HG03342 (cell line): ENCODE data around the gene TBRG4.

ENCODE experiments used
- ATAC-seq: cut with Tn5 transposase; IDR thresholded peaks from one replicate; pipeline ENCODE4 v1.9.1; 2021; ENCODE audit warnings: mild to moderate bottlenecking, moderate library complexity; ENCODE audit not compliant: unreplicated experiment

The TBRG4 gene

DNA sequence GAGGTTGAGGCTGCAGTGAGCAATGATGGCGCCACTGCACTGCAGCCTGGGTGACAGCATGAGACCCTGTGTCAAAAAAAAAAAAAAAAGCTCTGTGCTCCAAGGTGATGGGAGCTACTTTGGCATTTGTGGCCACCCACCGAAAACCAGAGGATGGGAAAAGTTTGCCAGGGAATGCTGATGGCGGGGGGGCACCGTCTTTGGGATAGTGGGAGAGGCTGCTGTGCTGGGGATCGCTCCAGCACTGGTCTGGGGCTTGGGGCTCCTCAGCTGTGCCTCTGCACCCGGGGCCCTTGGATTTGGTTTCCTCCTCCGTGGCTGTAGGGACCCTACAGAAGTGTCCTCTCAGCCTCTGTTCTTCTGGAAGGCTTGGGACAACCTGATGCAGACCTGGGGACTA, 34.4 kb upstream of the TBRG4 start:
- ATAC-seq, result no peak

- no peak for ATAC-seq
Measured at GRCh38 chr7:45143616-45144015, 32.1 kb upstream of the TBRG4 start.

- no peak for ATAC-seq
Measured at GRCh38 chr7:45140827-45141226, 29.3 kb upstream of the TBRG4 start.

DNA sequence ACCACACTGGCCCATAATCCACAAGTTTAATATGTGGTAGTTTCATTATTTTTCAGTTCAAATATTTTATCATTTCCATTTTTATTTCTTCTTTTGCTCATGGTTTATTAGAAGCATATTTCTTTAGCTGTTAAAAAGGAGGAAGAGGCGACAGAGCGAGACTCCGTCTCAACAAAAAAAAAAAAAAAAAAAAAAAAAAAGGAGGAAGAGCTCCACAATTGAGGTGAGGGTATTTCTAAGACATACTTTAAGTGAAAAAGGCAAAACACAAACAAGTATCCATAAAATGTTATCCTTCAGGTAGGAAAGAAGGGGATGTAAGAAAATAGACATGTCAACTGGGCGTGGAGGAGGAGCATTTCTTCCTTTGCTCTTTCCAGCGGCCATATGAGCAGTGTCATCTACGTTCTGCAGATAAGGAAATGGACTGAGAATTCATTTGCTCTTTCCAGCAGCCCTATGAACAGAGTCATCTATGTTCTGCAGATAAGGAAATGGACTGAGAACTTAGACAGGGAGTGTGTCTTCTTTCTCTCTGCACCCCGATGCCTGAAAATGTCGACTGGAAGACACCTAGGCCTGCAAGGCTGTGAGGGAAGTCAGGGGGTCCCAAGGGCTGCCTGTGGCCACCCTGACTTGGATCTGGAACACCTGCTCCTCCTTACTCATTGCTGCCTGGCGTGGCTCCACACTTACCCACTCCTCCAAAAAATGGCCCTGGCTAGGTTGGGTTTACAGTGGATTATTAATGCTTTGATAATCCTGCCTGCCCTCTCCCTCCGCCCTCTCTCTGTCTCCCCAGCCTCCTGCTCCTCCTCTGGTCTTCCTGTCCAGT, 27.2 kb upstream of the TBRG4 start:
- ATAC-seq, result no peak

GRCh38 chr7:45136106-45137060, 24.9 kb upstream of the TBRG4 start:
- no peak for ATAC-seq

DNA sequence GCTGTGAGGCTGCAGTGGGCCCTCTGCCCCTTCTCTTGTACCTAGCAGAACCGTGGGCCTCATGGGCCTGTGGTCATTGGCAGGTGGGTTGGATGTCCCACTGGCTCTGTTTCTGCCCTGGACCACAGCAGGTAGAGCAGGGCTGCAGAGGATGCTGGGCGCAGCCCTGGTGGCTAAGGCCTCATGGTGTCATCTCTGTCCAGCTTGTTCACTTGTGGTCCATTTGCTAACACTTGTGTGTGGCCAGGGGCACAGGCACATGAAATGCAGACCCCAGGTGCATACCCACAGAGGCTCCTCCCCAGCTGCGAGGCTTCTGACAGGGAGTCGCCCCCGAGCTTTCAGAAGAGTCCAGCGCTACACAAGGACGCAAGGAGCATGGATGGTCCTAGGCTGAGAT, 22.4 kb upstream of the TBRG4 start:
- no peak for ATAC-seq

DNA sequence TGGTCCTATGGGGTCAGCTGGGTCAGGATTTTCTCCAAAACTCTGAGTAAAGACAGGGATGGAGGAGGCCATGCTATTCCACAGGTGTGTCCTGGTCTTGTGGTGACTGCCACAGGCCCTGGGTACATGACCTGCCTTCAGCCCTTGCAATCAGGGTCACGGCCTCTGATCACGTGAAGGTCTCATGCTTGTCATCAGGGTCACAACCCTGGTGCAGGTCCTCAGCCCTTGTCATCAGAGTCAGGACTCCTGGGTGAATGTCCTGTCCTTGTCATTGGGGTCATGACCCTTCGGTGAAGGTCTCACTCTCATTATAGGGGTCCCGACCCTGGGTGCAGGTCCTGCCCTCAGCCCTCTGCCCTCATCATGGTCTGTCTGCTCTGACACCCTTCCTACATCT, 21.9 kb upstream of the TBRG4 start:
- ATAC-seq, result no peak

DNA sequence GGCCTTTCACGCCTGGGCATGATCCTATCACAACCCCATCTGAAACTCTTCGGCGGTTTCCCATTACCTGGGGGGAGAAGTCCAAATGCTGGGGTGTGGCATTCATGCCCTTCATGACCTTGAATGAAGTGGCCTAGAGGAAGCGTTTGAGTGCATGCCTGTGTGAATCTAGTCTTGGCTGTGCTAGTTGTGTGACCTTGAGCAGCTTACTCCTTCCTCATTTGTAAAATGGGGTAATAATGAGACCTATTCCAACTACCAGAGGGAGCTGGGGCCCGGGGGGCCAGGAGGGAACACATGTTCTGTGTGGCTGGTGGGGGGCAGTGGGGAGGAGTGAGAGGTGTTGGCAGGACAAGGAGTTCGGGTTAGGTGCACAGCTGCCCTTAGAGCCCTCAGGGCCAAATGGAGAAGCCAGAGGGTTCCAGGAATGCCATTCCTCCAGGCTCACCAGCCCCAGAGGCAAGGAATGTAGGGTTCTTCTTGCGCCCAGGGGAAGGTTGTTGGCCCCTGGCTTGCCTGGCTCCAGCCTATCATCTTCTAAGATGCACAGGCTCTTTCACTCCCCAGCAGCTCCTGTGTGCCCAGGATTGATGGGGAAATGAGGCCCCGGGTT, 21.3 kb upstream of the TBRG4 start:
- ATAC-seq, result no peak

GRCh38 chr7:45131891-45132290, 20.4 kb upstream of the TBRG4 start:
- no peak for ATAC-seq

DNA sequence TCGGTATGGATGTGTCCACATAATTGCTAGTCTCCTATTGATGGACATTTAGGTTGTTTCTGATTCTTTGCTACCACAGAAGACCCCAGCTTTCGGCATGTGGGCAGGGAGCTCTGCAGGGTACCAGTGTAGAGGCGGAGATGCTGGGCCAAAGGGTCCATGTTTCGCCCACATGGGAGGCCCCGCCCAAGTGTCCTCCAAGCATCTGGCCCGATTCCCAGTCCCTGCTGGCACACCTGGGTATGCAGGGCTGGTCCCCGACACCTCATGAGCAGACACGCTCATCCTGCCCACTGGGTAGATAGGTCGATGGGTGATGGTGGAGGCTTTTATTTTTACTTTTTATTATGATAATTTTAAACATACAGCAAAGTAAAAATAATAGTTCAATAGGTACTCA, 19.4 kb upstream of the TBRG4 start:
- ATAC-seq, result no peak

- no peak for ATAC-seq
Measured at GRCh38 chr7:45129906-45130305, 18.4 kb upstream of the TBRG4 start.

- ATAC-seq, result no peak
Measured at GRCh38 chr7:45129181-45129800, 17.8 kb upstream of the TBRG4 start.

DNA sequence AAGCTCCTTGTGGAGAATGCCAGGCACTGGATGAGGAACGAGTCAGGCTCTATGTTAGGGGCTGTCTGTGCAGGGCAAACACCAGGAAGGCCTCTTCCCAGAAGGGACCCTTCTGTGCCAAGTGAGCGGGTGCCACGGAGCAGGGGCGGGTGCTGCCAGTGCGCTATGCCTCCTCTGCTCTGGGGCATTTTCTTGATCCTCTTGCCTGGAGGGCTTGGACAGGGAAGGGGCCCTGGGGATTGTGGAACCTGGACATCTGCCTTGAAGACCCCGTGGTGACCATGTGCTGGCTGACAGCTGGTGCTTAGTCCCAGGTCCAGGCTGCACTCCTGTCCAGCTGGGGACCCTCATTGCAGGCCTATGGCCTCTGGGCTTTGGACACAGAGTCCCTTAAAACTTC, 15.4 kb upstream of the TBRG4 start:
- ATAC-seq, result no peak

DNA sequence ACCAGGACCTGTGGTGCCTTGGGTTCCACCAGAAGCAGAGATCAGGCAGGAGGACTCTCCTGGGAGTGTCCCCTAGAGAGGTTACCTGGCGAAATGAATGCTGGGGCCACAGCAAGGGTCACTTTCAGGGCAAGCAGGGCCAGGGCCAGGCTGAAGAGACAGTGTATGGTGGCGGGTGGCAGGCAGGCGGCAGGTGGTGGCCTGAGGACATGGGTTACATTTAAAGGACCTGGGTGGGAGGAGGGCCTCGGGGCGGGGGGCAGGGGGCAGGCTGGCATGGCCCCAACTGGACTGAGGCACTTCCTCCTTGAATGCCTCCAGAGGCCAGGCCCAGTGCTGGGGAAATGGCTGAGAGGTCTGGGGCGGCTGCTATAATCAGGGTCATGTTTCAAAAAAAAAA, 14.7 kb upstream of the TBRG4 start:
- no peak for ATAC-seq

- no peak for ATAC-seq
Measured at GRCh38 chr7:45125193-45125904, 13.9 kb upstream of the TBRG4 start.

GRCh38 chr7:45123913-45124710, 12.6 kb upstream of the TBRG4 start:
- ATAC-seq, result no peak

DNA sequence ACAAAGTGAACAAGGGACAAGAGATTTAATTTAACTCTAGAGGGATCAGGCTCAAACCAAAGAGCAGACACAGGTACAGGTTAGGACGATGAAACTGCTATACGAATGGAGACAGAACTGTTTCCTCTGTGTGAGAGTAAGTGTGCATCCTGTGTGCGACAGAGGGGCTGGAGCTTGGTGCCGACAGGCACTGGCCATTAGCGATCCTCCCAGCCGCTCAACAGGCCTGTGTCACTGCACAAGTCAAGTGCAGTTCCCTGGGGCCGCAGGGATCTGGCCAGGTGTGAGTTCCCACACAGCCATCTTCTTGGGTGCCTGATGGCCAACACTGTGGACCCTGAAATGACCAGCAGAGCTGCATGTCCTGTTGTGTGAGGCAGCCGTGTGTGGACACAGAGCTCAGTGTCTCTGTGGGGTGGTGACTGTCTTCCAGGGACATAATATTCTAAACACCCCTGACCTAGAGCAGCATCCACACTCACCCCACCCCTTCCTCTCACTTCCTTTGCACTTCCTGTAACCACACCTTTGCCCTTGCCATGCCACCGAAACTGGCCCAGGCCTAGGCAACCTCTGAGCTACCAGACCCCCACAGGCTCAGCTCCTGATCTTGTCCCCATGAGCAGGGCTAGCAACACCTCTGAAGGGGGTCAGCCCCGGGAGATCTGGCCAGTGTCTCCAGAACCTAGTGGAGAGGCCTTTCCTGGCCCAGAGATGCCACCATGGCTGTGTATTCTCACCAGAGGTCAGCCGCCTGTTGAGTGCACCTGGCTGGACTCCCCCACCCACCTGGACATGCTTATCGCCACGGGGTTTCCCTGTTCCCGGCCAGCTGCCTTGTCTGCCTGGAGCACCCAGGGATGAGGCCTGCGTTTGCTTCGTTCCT, 11.7 kb upstream of the TBRG4 start:
- ATAC-seq, result no peak

GRCh38 chr7:45119550-45119949, 8.1 kb upstream of the TBRG4 start:
- ATAC-seq, result no peak

- ATAC-seq, result no peak
Measured at GRCh38 chr7:45118889-45119331, 7.4 kb upstream of the TBRG4 start.
